A549 (cell line): Measurements from ENCODE around the gene SLC25A5.

Experiments
- CEBPB ChIP-seq, 2 experiments: fragments of >200 bp in 1 of 2; sonication (Bioruptor Twin) in 1 of 2; formaldehyde crosslinking in 1 of 2; IDR thresholded peaks; 2 replicates each; pipeline ENCODE4 v1.6.1; 2012 to 2016
- CTCF ChIP-seq: fragments of >200 bp; sonication (Bioruptor Twin); formaldehyde crosslinking; IDR thresholded peaks from 3 replicates; pipeline ENCODE4 v1.5.1; 2016
- JUN ChIP-seq, 2 experiments: fragments of >200 bp; sonication (Bioruptor Twin); formaldehyde crosslinking; IDR thresholded peaks; 2 replicates in 1 of 2; 3 replicates in 1 of 2; pipeline ENCODE4 v1.6.1; 2016 to 2017
- MYC ChIP-seq: IDR thresholded peaks from 2 replicates; pipeline ENCODE4 v1.6.1; 2012; ENCODE audit warnings: mild to moderate bottlenecking, inconsistent platforms, low read length, improper control_type of control experiment, borderline replicate concordance
- POLR2A ChIP-seq: IDR thresholded peaks from 2 replicates; pipeline ENCODE4 v1.6.1; 2012; ENCODE audit warnings: mild to moderate bottlenecking, low read length
- TP53 ChIP-seq: fragments of 250-450 bp; sonication (Bioruptor Pico); IDR thresholded peaks from 2 replicates; pipeline ENCODE4 v1.5.0; 2021; ENCODE audit warnings: mild to moderate bottlenecking, moderate library complexity

- TF ChIP-seq CTCF (peak; percentile 78), CEBPB (IDR thresholded peaks at IDR 0.05) (no peak), TP53 (CRISPR knock-in tag) (no peak), MYC (peak; percentile 95), POLR2A (peak; percentile 34; the same call in 1 of the 2 replicates), JUN (IDR thresholded peaks at IDR 0.05) (peak in 1 of 2 experiments; percentile 39; a peak in 1 of 5 replicates)
Observed at GRCh38 chrX:119482481-119483480, 14.5 kb downstream of the SLC25A5 start.
